Ramos (cell line): ENCODE data around the gene KCNG2.

ENCODE experiments used
- in situ Hi-C: fragments of 300-500 bp; cut with MboI; formaldehyde crosslinking; loops from one replicate; pipeline ENCODE4 v1.14.3; 2022; ENCODE audit warnings: low sequenced_read_pairs; ENCODE audit not compliant: unreplicated experiment

The KCNG2 gene

GRCh38 chr18:79816092-79816491 lies 18.4 kb downstream of the KCNG2 start:
- in situ Hi-C loops, result no loop called here

- in situ Hi-C loops, result no loop called here
Measured at GRCh38 chr18:79816981-79817606, 19.4 kb downstream of the KCNG2 start.

- in situ Hi-C loops, result no loop called here
Measured at GRCh38 chr18:79817607-79817998, 19.9 kb downstream of the KCNG2 start.

- in situ Hi-C loops, result no loop called here
Measured at GRCh38 chr18:79818036-79818435, 20.3 kb downstream of the KCNG2 start.

GRCh38 chr18:79818631-79819030 lies 20.9 kb downstream of the KCNG2 start:
- in situ Hi-C loops, result no loop called here

GRCh38 chr18:79819064-79819967 lies 21.6 kb downstream of the KCNG2 start:
- in situ Hi-C loops, result no loop called here

GRCh38 chr18:79819968-79820351 lies 22.2 kb downstream of the KCNG2 start:
- in situ Hi-C loops, result no loop called here

GRCh38 chr18:79823120-79823519 lies 25.4 kb downstream of the KCNG2 start:
- in situ Hi-C loops, result no loop called here

GRCh38 chr18:79825913-79826312 lies 28.2 kb downstream of the KCNG2 start:
- in situ Hi-C loops, result no loop called here

- in situ Hi-C loops, result no loop called here
Measured at GRCh38 chr18:79826966-79827365, 29.2 kb downstream of the KCNG2 start.

- in situ Hi-C loops, result no loop called here
Measured at GRCh38 chr18:79828258-79828657, 30.5 kb downstream of the KCNG2 start.

GRCh38 chr18:79829136-79829854 lies 31.6 kb downstream of the KCNG2 start:
- in situ Hi-C loops, result no loop called here

GRCh38 chr18:79832169-79832568 lies 34.4 kb downstream of the KCNG2 start:
- in situ Hi-C loops, result no loop called here

GRCh38 chr18:79834834-79835233 lies 37.1 kb downstream of the KCNG2 start:
- in situ Hi-C loops, result no loop called here

GRCh38 chr18:79841936-79842335 lies 44.2 kb downstream of the KCNG2 start:
- in situ Hi-C loops, result no loop called here

GRCh38 chr18:79844999-79845563 lies 47.3 kb downstream of the KCNG2 start:
- in situ Hi-C loops, result no loop called here

GRCh38 chr18:79846936-79847557 lies 49.3 kb downstream of the KCNG2 start:
- in situ Hi-C loops, result no loop called here

- in situ Hi-C loops, result no loop called here
Measured at GRCh38 chr18:79847606-79848293, 50.0 kb downstream of the KCNG2 start.

GRCh38 chr18:79848294-79848578 lies 50.5 kb downstream of the KCNG2 start:
- in situ Hi-C loops, result no loop called here
